Measurements from ENCODE around the gene SCN4B.

SCN4B gene

GRCh38 chr11:118104491-118104890 is 48.1 kb downstream of the SCN4B start:
- TF ChIP-seq CTCF (IDR thresholded peaks at IDR 0.05; ENCODE audit: control insufficient read depth, insufficient read depth, low read depth, low read length, missing control alignments), result no peak
- DNase-seq (ENCODE audit: low read depth), result no peak
- no peak overlapping the region for H3K4me3 ChIP-seq (ENCODE audit: control insufficient read depth, low read depth, low read length)

GRCh38 chr11:118102721-118103261 is 49.8 kb downstream of the SCN4B start:
- H3K4me3 ChIP-seq (ENCODE audit: control insufficient read depth, low read depth, low read length), result no peak overlapping the region
- no peak for TF ChIP-seq CTCF (IDR thresholded peaks at IDR 0.05; ENCODE audit: control insufficient read depth, insufficient read depth, low read depth, low read length, missing control alignments)
- no peak for DNase-seq (ENCODE audit: low read depth)

- TF ChIP-seq CTCF (IDR thresholded peaks at IDR 0.05; ENCODE audit: control insufficient read depth, insufficient read depth, low read depth, low read length, missing control alignments), result no peak
- H3K4me3 ChIP-seq (ENCODE audit: control insufficient read depth, low read depth, low read length), result no peak overlapping the region
- no peak for DNase-seq (ENCODE audit: low read depth)
Observed at GRCh38 chr11:118100691-118101232, 51.9 kb downstream of the SCN4B start.

GRCh38 chr11:118099838-118100556 is 52.6 kb downstream of the SCN4B start:
- TF ChIP-seq CTCF (IDR thresholded peaks at IDR 0.05; ENCODE audit: control insufficient read depth, insufficient read depth, low read depth, low read length, missing control alignments), result no peak
- H3K4me3 ChIP-seq (ENCODE audit: control insufficient read depth, low read depth, low read length), result no peak overlapping the region
- no peak for DNase-seq (ENCODE audit: low read depth)

GRCh38 chr11:118098996-118099837 is 53.4 kb downstream of the SCN4B start:
- no peak overlapping the region for H3K4me3 ChIP-seq (ENCODE audit: control insufficient read depth, low read depth, low read length)
- no peak for TF ChIP-seq CTCF (IDR thresholded peaks at IDR 0.05; ENCODE audit: control insufficient read depth, insufficient read depth, low read depth, low read length, missing control alignments)
- DNase-seq (ENCODE audit: low read depth), result no peak

- DNase-seq (ENCODE audit: low read depth), result no peak
- TF ChIP-seq CTCF (IDR thresholded peaks at IDR 0.05; ENCODE audit: control insufficient read depth, insufficient read depth, low read depth, low read length, missing control alignments), result no peak
- H3K4me3 ChIP-seq (ENCODE audit: control insufficient read depth, low read depth, low read length), result no peak overlapping the region
Observed at GRCh38 chr11:118095967-118096367, 56.7 kb downstream of the SCN4B start.
